Stimulated activated naive CD8-positive, alpha-beta T cell treated with anti-CD3 and anti-CD28 coated beads, Interleukin-15, amount 100 ng/mL, for 72 hours (primary cell): ENCODE results near the gene CDHR3.
"Not testable (repeated sequence)": the region's sequence is repeated elsewhere in the genome, so short reads cannot be mapped to it uniquely, and the experiment has no call there.

Experiments
- ATAC-seq: fragments of 150-1000 bp; cut with Tn5 transposase; 2 replicates; pipeline ENCODE4 v1.10.0; 2021; ENCODE audit warnings: mild to moderate bottlenecking, moderate library complexity
- DNase-seq, 2 donors: peaks; one replicate each; pipeline ENCODE4 v3.0.0; 2021 to 2022
- H3K27ac Mint-ChIP-seq, 2 donors: one replicate each; pipeline ENCODE4 v1.8.0; 2022; ENCODE audit warnings: mild to moderate bottlenecking in 2 of 2, mixed read lengths in 2 of 2, moderate library complexity in 2 of 2
- H3K27me3 Mint-ChIP-seq: one replicate; pipeline ENCODE4 v1.8.0; 2022; ENCODE audit warnings: mixed read lengths
- H3K4me1 Mint-ChIP-seq: one replicate; pipeline ENCODE4 v1.8.0; 2022; ENCODE audit warnings: mild to moderate bottlenecking, mixed read lengths
- H3K4me3 Mint-ChIP-seq, 2 donors: one replicate each; pipeline ENCODE4 v1.8.0; 2022; ENCODE audit warnings: mild to moderate bottlenecking in 2 of 2, mixed read lengths in 2 of 2, moderate library complexity in 1 of 2
- H3K9me3 Mint-ChIP-seq, 2 donors: one replicate each; pipeline ENCODE4 v1.8.0; 2022; ENCODE audit warnings: mixed read lengths in 2 of 2

CDHR3 gene

GRCh38 chr7:105982388-105982787 lies 19.3 kb downstream of the CDHR3 start:
- H3K9me3 Mint-ChIP-seq = no peaks in the 10 kb centered on the region
- no peak overlapping the region for H3K4me3 Mint-ChIP-seq
- no peak overlapping the region for H3K27ac Mint-ChIP-seq
- DNase-seq = no peak
- no peaks in the 10 kb centered on the region for H3K4me1 Mint-ChIP-seq
- no peak for ATAC-seq
- peaks cover 42% of the 10 kb centered on the region for H3K27me3 Mint-ChIP-seq

GRCh38 chr7:105984808-105985207 lies 21.7 kb downstream of the CDHR3 start:
- H3K27me3 Mint-ChIP-seq = peaks cover 49% of the 10 kb centered on the region
- not testable (repeated sequence) for H3K4me3 Mint-ChIP-seq, H3K27ac Mint-ChIP-seq, DNase-seq, ATAC-seq, H3K4me1 Mint-ChIP-seq, H3K9me3 Mint-ChIP-seq

GRCh38 chr7:105985229-105985628 lies 22.2 kb downstream of the CDHR3 start:
- H3K9me3 Mint-ChIP-seq = no peaks in the 10 kb centered on the region
- ATAC-seq (no peak), DNase-seq (no peak)
- peaks cover 52% of the 10 kb centered on the region for H3K27me3 Mint-ChIP-seq
- H3K4me1 Mint-ChIP-seq = no peaks in the 10 kb centered on the region
- no peak overlapping the region for H3K4me3 Mint-ChIP-seq
- H3K27ac Mint-ChIP-seq = no peak overlapping the region

- Mint-ChIP-seq H3K9me3 (no peaks in the 10 kb centered on the region), H3K27ac (no peak overlapping the region), H3K4me1 (no peaks in the 10 kb centered on the region), H3K27me3 (peaks cover 52% of the 10 kb centered on the region), H3K4me3 (no peak overlapping the region)
- DNase-seq (no peak), ATAC-seq (no peak)
These were observed 22.7 kb downstream of the CDHR3 start for GRCh38 chr7:105985672-105986215.

- Mint-ChIP-seq H3K4me3 (no peak overlapping the region), H3K9me3 (no peaks in the 10 kb centered on the region), H3K4me1 (no peaks in the 10 kb centered on the region), H3K27ac (no peak overlapping the region), H3K27me3 (peaks cover 46% of the 10 kb centered on the region)
- ATAC-seq = no peak
- DNase-seq = no peak
These were observed 24.0 kb downstream of the CDHR3 start for GRCh38 chr7:105987046-105987445.

- H3K27me3 Mint-ChIP-seq = peaks cover 37% of the 10 kb centered on the region
- no peak overlapping the region for H3K4me3 Mint-ChIP-seq
- no peak for ATAC-seq
- H3K9me3 Mint-ChIP-seq = no peaks in the 10 kb centered on the region
- H3K4me1 Mint-ChIP-seq = peaks cover 4% of the 10 kb centered on the region
- no peak for DNase-seq
- no peak overlapping the region for H3K27ac Mint-ChIP-seq
These were observed 25.2 kb downstream of the CDHR3 start for GRCh38 chr7:105988276-105988675.

- Mint-ChIP-seq H3K9me3 (no peaks in the 10 kb centered on the region), H3K27ac (no peak overlapping the region), H3K4me1 (peaks cover 6% of the 10 kb centered on the region), H3K4me3 (no peak overlapping the region), H3K27me3 (peaks cover 28% of the 10 kb centered on the region)
- DNase-seq (no peak), ATAC-seq (no peak)
These were observed 26.1 kb downstream of the CDHR3 start for GRCh38 chr7:105989191-105989590.

- H3K4me1 Mint-ChIP-seq = peaks cover 6% of the 10 kb centered on the region
- peaks cover 26% of the 10 kb centered on the region for H3K27me3 Mint-ChIP-seq
These were observed 26.6 kb downstream of the CDHR3 start for GRCh38 chr7:105989686-105990085.

GRCh38 chr7:105990141-105990540 lies 27.1 kb downstream of the CDHR3 start:
- ATAC-seq = no peak
- Mint-ChIP-seq H3K9me3 (no peaks in the 10 kb centered on the region), H3K4me1 (peaks cover 6% of the 10 kb centered on the region), H3K27ac (no peak overlapping the region), H3K27me3 (peaks cover 26% of the 10 kb centered on the region), H3K4me3 (no peak overlapping the region)
- no peak for DNase-seq

More at GRCh38 chr7:105989686-105990085, 26.6 kb downstream of the CDHR3 start:
- Mint-ChIP-seq H3K27ac (no peak overlapping the region), H3K9me3 (no peaks in the 10 kb centered on the region), H3K4me3 (no peak overlapping the region)
- ATAC-seq = no peak
- no peak for DNase-seq

GRCh38 chr7:105990727-105991453 lies 27.8 kb downstream of the CDHR3 start:
- no peaks in the 10 kb centered on the region for H3K9me3 Mint-ChIP-seq
- DNase-seq (no peak), ATAC-seq (no peak)
- no peak overlapping the region for H3K4me3 Mint-ChIP-seq
- no peak overlapping the region for H3K27ac Mint-ChIP-seq
- peaks cover 25% of the 10 kb centered on the region for H3K27me3 Mint-ChIP-seq
- peaks cover 6% of the 10 kb centered on the region for H3K4me1 Mint-ChIP-seq

GRCh38 chr7:105992905-105993304 lies 29.8 kb downstream of the CDHR3 start:
- H3K27ac Mint-ChIP-seq = peak overlapping the region in 1 of 2 donors; percentile 70
- H3K9me3 Mint-ChIP-seq = no peaks in the 10 kb centered on the region
- no peak for ATAC-seq
- peak overlapping the region in 1 of 2 donors; percentile 49 for H3K4me3 Mint-ChIP-seq
- peaks cover 10% of the 10 kb centered on the region for H3K27me3 Mint-ChIP-seq
- peaks cover 6% of the 10 kb centered on the region for H3K4me1 Mint-ChIP-seq
- DNase-seq = no peak

GRCh38 chr7:105996860-105997737 lies 34.0 kb downstream of the CDHR3 start:
- H3K4me3 Mint-ChIP-seq = no peak overlapping the region
- DNase-seq (no peak), ATAC-seq (no peak)
- H3K9me3 Mint-ChIP-seq = no peaks in the 10 kb centered on the region
- H3K27ac Mint-ChIP-seq = no peak overlapping the region
- peaks cover 6% of the 10 kb centered on the region for H3K4me1 Mint-ChIP-seq
- no peaks in the 10 kb centered on the region for H3K27me3 Mint-ChIP-seq

GRCh38 chr7:105999256-105999655 lies 36.2 kb downstream of the CDHR3 start:
- no peaks in the 10 kb centered on the region for H3K9me3 Mint-ChIP-seq
- H3K27me3 Mint-ChIP-seq = no peaks in the 10 kb centered on the region
- ATAC-seq (no peak), DNase-seq (no peak)
- no peaks in the 10 kb centered on the region for H3K4me1 Mint-ChIP-seq
- no peak overlapping the region for H3K27ac Mint-ChIP-seq
- no peak overlapping the region for H3K4me3 Mint-ChIP-seq

- peaks cover 10 to 13% of the 10 kb centered on the region in 2 donors for H3K9me3 Mint-ChIP-seq
- H3K4me1 Mint-ChIP-seq = no peaks in the 10 kb centered on the region
- no peaks in the 10 kb centered on the region for H3K27me3 Mint-ChIP-seq
- no peak overlapping the region for H3K4me3 Mint-ChIP-seq
- no peak for DNase-seq
- no peak overlapping the region for H3K27ac Mint-ChIP-seq
- ATAC-seq = no peak
These were observed 38.1 kb downstream of the CDHR3 start for GRCh38 chr7:106001196-106001595.

GRCh38 chr7:106001886-106002285 lies 38.8 kb downstream of the CDHR3 start:
- Mint-ChIP-seq H3K27me3 (no peaks in the 10 kb centered on the region), H3K27ac (no peak overlapping the region), H3K4me3 (no peak overlapping the region), H3K9me3 (peaks cover 12 to 20% of the 10 kb centered on the region in 2 donors), H3K4me1 (no peaks in the 10 kb centered on the region)
- DNase-seq = no peak
- no peak for ATAC-seq

- H3K27me3 Mint-ChIP-seq = no peaks in the 10 kb centered on the region
- H3K27ac Mint-ChIP-seq = no peak overlapping the region
- peaks cover 26 to 37% of the 10 kb centered on the region in 2 donors for H3K9me3 Mint-ChIP-seq
- no peak overlapping the region for H3K4me3 Mint-ChIP-seq
- ATAC-seq = no peak
- DNase-seq = no peak
- no peaks in the 10 kb centered on the region for H3K4me1 Mint-ChIP-seq
These were observed 40.5 kb downstream of the CDHR3 start for GRCh38 chr7:106003525-106004064.
